ENCODE data around the gene TMPRSS7. TPM values are rescaled to one million over a fixed set of nuclear protein-coding genes. Genes with fewer than 3 reads are reported as not detected.

The TMPRSS7 gene
- total RNA-seq, 1 donor from 2014 or later: not detected

GRCh38 chr3:112005091-112005672, 29.4 kb upstream of the TMPRSS7 start:
- TF ChIP-seq CTCF (IDR thresholded peaks at IDR 0.05): no peak
- intact Hi-C loops (cut with micrococcal nuclease): no loop called here
- Mint-ChIP-seq H3K4me3 (no peak overlapping the region), H3K27me3 (no peaks in the 10 kb centered on the region), H3K27ac (no peak overlapping the region), H3K4me1 (peaks cover 1% of the 10 kb centered on the region), H3K36me3 (ENCODE audit: low read depth) (no peaks in the 10 kb centered on the region), H3K9me3 (no peaks in the 10 kb centered on the region)
- CTCF ChIA-PET: interaction anchor here (4.0 kb wide), 1 partner anchor 15 kb away, joined by 21 read pairs; no protein-coding TSS in a partner anchor
- POLR2A ChIA-PET: no interaction called here
- ATAC-seq (ENCODE audit: low read depth) (no peak), DNase-seq (no peak)

- ChIA-PET POLR2A (no interaction called here), CTCF (interaction anchor here (1.4 kb wide), 2 partner anchors 9 to 19 kb away, joined by 4 to 9 read pairs; no protein-coding TSS in a partner anchor)
- Mint-ChIP-seq H3K27ac (no peak overlapping the region), H3K9me3 (no peaks in the 10 kb centered on the region), H3K27me3 (no peaks in the 10 kb centered on the region), H3K4me1 (peaks cover 5% of the 10 kb centered on the region), H3K4me3 (no peak overlapping the region), H3K36me3 (ENCODE audit: low read depth) (no peaks in the 10 kb centered on the region)
- no peak for TF ChIP-seq CTCF (IDR thresholded peaks at IDR 0.05)
- no peak for ATAC-seq (ENCODE audit: low read depth)
- no peak for DNase-seq
- intact Hi-C loops (cut with micrococcal nuclease): no loop called here
These were observed 26.9 kb upstream of the TMPRSS7 start for GRCh38 chr3:112007633-112008032.

DNA sequence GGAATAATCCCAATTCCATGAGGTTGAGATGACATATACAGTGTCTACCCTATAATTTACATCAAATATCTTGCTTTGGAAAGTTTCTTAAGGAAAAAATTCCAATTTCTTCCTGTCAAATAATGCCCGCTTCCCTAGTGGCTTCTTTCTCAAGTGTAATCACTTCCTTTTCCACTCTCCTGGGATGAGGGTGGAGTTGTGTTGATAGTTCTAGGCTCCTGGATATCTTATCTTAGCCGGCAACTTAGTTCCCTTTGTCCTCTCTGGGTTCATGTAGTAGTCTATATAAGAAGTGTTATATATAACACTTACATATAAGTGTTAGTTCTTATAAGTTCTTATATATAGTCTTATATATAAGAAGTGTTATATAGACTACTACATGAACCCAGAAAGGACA, 24.9 kb upstream of the TMPRSS7 start:
- Mint-ChIP-seq H3K9me3 (no peaks in the 10 kb centered on the region), H3K4me1 (peaks cover 16% of the 10 kb centered on the region), H3K27me3 (no peaks in the 10 kb centered on the region), H3K36me3 (ENCODE audit: low read depth) (no peaks in the 10 kb centered on the region), H3K4me3 (no peak overlapping the region), H3K27ac (no peak overlapping the region)
- no peak for TF ChIP-seq CTCF (IDR thresholded peaks at IDR 0.05)
- POLR2A ChIA-PET: no interaction called here
- intact Hi-C loops (cut with micrococcal nuclease): no loop called here
- ATAC-seq (ENCODE audit: low read depth) (no peak), DNase-seq (no peak)
- CTCF ChIA-PET: no interaction called here

- ChIA-PET POLR2A (no interaction called here), CTCF (interaction anchor here (0.8 kb wide), 1 partner anchor 9 kb away, joined by 3 read pairs; no protein-coding TSS in a partner anchor)
- H3K27ac Mint-ChIP-seq: no peak overlapping the region
- ATAC-seq (ENCODE audit: low read depth) (no peak), DNase-seq (no peak)
- intact Hi-C loops (cut with micrococcal nuclease): no loop called here
- H3K27me3 Mint-ChIP-seq: no peaks in the 10 kb centered on the region
- H3K4me3 Mint-ChIP-seq: no peak overlapping the region
- peaks cover 16% of the 10 kb centered on the region for H3K4me1 Mint-ChIP-seq
- H3K36me3 Mint-ChIP-seq (ENCODE audit: low read depth): no peaks in the 10 kb centered on the region
- H3K9me3 Mint-ChIP-seq: no peaks in the 10 kb centered on the region
- no peak for TF ChIP-seq CTCF (IDR thresholded peaks at IDR 0.05)
These were observed 23.9 kb upstream of the TMPRSS7 start for GRCh38 chr3:112010636-112011035.

GRCh38 chr3:112011376-112011940, 23.1 kb upstream of the TMPRSS7 start:
- no peak overlapping the region for H3K27ac Mint-ChIP-seq
- TF ChIP-seq CTCF (IDR thresholded peaks at IDR 0.05): no peak
- H3K4me1 Mint-ChIP-seq: peaks cover 16% of the 10 kb centered on the region
- intact Hi-C loops (cut with micrococcal nuclease): no loop called here
- DNase-seq: no peak
- no peaks in the 10 kb centered on the region for H3K9me3 Mint-ChIP-seq
- H3K36me3 Mint-ChIP-seq (ENCODE audit: low read depth): no peaks in the 10 kb centered on the region
- ChIA-PET CTCF (interaction anchor here (0.8 to 5.1 kb wide), 3 partner anchors 8 to 342 kb away, joined by 3 to 81 read pairs (median 34); no protein-coding TSS in a partner anchor), POLR2A (interaction anchor here (0.6 kb wide), 1 partner anchor 1185 kb away, joined by 3 read pairs; no protein-coding TSS in a partner anchor)
- no peak overlapping the region for H3K4me3 Mint-ChIP-seq
- ATAC-seq (ENCODE audit: low read depth): no peak
- H3K27me3 Mint-ChIP-seq: no peaks in the 10 kb centered on the region
